ENCODE results near the gene RUFY1.
"Not testable (repeated sequence)": the region's sequence is repeated elsewhere in the genome, so short reads cannot be mapped to it uniquely, and the experiment has no call there.

The RUFY1 gene

DNA sequence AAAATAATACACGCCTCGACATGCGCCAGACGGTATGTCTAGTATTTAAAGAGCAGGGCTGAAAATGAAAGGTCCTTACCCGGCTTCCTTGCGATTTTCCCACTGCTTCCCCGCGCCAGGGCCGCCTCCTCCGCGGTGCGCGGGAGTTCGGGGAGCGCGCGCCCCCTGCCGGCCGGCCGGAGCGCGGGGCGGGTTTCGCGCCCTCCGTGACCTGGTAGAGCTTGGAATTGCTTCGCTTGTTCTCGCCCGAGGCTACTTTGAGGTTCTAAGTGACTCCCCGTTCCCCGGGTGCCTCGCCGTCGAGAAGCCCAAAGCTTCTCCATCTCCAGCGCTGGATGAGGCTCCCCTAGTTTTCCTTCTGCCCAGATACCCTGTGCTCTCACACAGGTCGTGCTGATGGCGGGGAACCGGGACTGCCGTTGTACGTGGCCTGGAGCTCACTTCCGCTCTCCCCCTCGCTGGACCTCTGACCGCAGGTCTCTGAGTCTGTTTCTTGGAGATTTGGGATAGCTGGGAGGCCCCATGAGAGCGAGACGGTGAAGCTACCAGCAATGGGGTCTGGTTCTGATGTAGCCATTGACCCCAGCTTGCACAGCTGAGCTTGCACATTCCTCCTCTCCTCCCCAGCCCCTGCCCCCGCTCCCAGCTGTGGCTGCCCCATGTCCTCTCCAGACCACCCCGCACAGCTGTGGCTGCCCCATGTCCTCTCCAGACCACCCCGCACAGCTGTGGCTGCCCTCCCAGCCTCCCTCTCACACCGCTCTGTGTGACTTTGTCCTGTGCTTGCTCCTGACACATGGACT, 84.2 kb downstream of the RUFY1 start:
- not testable (repeated sequence) for H3K4me3 Mint-ChIP-seq, H3K36me3 Mint-ChIP-seq, H3K27me3 Mint-ChIP-seq, H3K4me1 Mint-ChIP-seq, H3K9me3 Mint-ChIP-seq, H3K27ac Mint-ChIP-seq, DNase-seq
- ATAC-seq (replicated peaks): peak; percentile 95 to 96

DNA sequence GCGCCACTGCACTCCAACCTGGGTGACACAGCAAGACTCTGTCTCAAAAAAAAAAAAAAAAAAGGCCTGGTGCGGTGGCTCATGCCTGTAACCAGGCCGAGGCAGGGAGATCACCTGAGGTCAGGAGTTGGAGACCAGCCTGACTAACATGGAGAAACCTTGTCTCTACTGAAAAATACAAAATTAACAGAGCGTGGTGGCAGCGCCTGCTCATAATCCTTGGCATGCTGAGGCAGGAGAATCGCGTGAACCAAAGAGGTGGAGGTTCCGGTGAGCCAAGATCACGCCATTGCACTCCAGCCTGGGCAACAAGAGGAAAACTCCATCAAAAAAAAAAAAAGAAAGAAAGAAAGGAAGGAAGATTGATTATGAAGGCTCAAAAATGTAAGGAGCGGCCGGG, 88.9 kb downstream of the RUFY1 start:
- not testable (repeated sequence) for H3K27me3 Mint-ChIP-seq; H3K36me3 Mint-ChIP-seq; H3K4me1 Mint-ChIP-seq; H3K4me3 Mint-ChIP-seq; ATAC-seq (replicated peaks); DNase-seq; H3K9me3 Mint-ChIP-seq; H3K27ac Mint-ChIP-seq

DNA sequence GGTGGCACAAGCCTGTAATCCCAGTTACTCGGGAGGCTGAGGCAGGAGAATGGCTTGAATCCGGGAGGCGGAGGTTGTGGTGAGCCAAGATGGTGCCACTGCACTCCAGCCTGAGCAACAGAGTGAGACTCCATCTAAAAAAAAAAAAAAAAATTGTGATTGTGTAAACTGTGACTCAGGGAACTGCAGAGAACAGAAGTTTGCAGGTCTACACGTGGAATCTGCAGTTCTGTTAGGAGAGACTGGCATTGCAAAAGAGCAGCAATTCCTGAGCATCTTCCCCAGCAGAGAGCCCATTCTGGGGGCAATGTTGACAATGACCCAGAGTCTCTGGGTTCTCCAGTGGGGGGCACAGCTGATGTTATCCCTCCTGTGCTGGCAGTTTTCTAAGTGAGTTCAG, 91.4 kb downstream of the RUFY1 start:
- DNase-seq; H3K9me3 Mint-ChIP-seq; H3K36me3 Mint-ChIP-seq; H3K27ac Mint-ChIP-seq; H3K4me3 Mint-ChIP-seq; ATAC-seq (replicated peaks); H3K27me3 Mint-ChIP-seq; H3K4me1 Mint-ChIP-seq: not testable (repeated sequence)

- not testable (repeated sequence) for H3K27ac Mint-ChIP-seq; ATAC-seq (replicated peaks); H3K4me3 Mint-ChIP-seq; DNase-seq; H3K27me3 Mint-ChIP-seq; H3K4me1 Mint-ChIP-seq; H3K9me3 Mint-ChIP-seq; H3K36me3 Mint-ChIP-seq
These were observed 92.3 kb downstream of the RUFY1 start for GRCh38 chr5:179642626-179643025.

GRCh38 chr5:179643141-179643920, 93.0 kb downstream of the RUFY1 start:
- H3K27ac Mint-ChIP-seq; H3K36me3 Mint-ChIP-seq; ATAC-seq (replicated peaks); H3K27me3 Mint-ChIP-seq; H3K4me3 Mint-ChIP-seq; DNase-seq; H3K4me1 Mint-ChIP-seq; H3K9me3 Mint-ChIP-seq: not testable (repeated sequence)

- H3K36me3 Mint-ChIP-seq; H3K4me3 Mint-ChIP-seq; H3K4me1 Mint-ChIP-seq; H3K9me3 Mint-ChIP-seq; H3K27ac Mint-ChIP-seq; H3K27me3 Mint-ChIP-seq; DNase-seq; ATAC-seq (replicated peaks): not testable (repeated sequence)
These were observed 94.4 kb downstream of the RUFY1 start for GRCh38 chr5:179644766-179645165.

- Mint-ChIP-seq H3K9me3 (no peaks in the 10 kb centered on the region), H3K4me1 (no peaks in the 10 kb centered on the region), H3K27me3 (peaks cover 0 to 8% of the 10 kb centered on the region in 2 donors), H3K36me3 (no peaks in the 10 kb centered on the region), H3K4me3 (no peak overlapping the region), H3K27ac (no peak overlapping the region)
- ATAC-seq (replicated peaks) (no peak), DNase-seq (no peak)
These were observed 98.1 kb downstream of the RUFY1 start for GRCh38 chr5:179648410-179648809.

DNA sequence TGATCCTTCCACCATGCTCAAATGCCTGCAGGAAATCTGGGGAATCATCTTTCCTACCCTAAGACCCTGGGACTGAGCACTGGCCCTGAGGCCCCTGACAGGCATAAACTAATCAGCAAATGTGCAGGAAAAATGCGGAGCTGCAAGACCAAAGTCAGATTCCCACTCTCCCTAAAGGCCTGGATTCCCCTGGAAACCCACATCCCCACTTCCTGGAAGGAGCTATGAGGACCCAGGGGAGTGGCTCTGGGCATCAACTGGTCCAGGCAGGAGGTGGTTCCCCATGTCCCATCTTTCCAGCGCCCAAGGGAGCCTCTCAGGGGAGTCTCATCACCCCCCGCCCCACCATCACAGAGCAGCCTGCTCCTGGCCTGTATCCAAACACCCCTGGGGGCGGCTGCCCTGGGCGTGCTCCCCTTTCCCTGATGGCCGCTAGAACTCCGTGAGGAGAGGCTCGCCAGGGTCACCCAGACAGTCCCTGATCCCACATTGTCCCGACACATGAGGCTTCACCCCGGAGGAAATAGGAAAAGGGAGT, 98.9 kb downstream of the RUFY1 start:
- DNase-seq; H3K27me3 Mint-ChIP-seq; H3K4me1 Mint-ChIP-seq; H3K4me3 Mint-ChIP-seq; H3K27ac Mint-ChIP-seq; ATAC-seq (replicated peaks); H3K9me3 Mint-ChIP-seq; H3K36me3 Mint-ChIP-seq: not testable (repeated sequence)

DNA sequence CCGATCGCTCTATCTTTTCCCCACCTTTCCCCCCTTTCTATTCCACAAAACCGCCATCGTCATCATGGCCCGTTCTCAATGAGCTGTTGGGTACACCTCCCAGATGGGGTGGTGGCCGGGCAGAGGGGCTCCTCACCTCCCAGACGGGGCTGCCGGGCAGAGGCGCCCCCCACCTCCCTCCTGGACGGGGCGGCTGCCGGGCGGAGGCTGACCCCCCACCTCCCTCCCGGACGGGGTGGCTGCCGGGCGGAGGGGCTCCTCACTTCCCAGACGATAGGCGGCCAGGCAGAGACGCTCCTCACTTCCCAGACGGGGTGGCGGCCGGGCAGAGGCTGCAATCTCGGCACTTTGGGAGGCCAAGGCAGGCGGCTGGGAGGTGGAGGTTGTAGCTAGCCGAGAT, 99.9 kb downstream of the RUFY1 start:
- not testable (repeated sequence) for H3K4me3 Mint-ChIP-seq; H3K36me3 Mint-ChIP-seq; H3K9me3 Mint-ChIP-seq; H3K27me3 Mint-ChIP-seq; H3K4me1 Mint-ChIP-seq; ATAC-seq (replicated peaks); DNase-seq; H3K27ac Mint-ChIP-seq

- DNase-seq; H3K4me3 Mint-ChIP-seq; H3K36me3 Mint-ChIP-seq; H3K27me3 Mint-ChIP-seq; H3K27ac Mint-ChIP-seq; H3K9me3 Mint-ChIP-seq; ATAC-seq (replicated peaks); H3K4me1 Mint-ChIP-seq: not testable (repeated sequence)
These were observed 102.8 kb downstream of the RUFY1 start for GRCh38 chr5:179653135-179653534.

- not testable (repeated sequence) for H3K9me3 Mint-ChIP-seq, H3K27ac Mint-ChIP-seq, H3K36me3 Mint-ChIP-seq, DNase-seq, H3K4me1 Mint-ChIP-seq, H3K27me3 Mint-ChIP-seq
- H3K4me3 Mint-ChIP-seq: peak overlapping the region; percentile 43 to 44
- ATAC-seq (replicated peaks): peak; percentile 91 to 95
These were observed 107.2 kb downstream of the RUFY1 start for GRCh38 chr5:179657302-179658178.

GRCh38 chr5:179658179-179658856, 108.0 kb downstream of the RUFY1 start:
- H3K9me3 Mint-ChIP-seq, H3K27ac Mint-ChIP-seq, H3K27me3 Mint-ChIP-seq, H3K36me3 Mint-ChIP-seq, DNase-seq, H3K4me1 Mint-ChIP-seq: not testable (repeated sequence)
- ATAC-seq (replicated peaks): peak; percentile 77 to 78
- peak overlapping the region; percentile 80 to 85 for H3K4me3 Mint-ChIP-seq
